Stimulated activated CD4-positive, alpha-beta T cell treated with anti-CD3 and anti-CD28 coated beads, Interleukin-15, amount 100 ng/mL, for 48 hours (primary cell): ENCODE data around the gene FOXK1.
A peak's percentile ranks its signal among the peaks of the same experiment; 100 is the strongest.
"Not testable (repeated sequence)": the region's sequence is repeated elsewhere in the genome, so short reads cannot be mapped to it uniquely, and the experiment has no call there.

Source experiments
- DNase-seq, 2 donors: peaks; one replicate each; pipeline ENCODE4 v3.0.0-alpha.2; 2020; ENCODE audit warnings: low read depth in 2 of 2

Gene FOXK1

DNA sequence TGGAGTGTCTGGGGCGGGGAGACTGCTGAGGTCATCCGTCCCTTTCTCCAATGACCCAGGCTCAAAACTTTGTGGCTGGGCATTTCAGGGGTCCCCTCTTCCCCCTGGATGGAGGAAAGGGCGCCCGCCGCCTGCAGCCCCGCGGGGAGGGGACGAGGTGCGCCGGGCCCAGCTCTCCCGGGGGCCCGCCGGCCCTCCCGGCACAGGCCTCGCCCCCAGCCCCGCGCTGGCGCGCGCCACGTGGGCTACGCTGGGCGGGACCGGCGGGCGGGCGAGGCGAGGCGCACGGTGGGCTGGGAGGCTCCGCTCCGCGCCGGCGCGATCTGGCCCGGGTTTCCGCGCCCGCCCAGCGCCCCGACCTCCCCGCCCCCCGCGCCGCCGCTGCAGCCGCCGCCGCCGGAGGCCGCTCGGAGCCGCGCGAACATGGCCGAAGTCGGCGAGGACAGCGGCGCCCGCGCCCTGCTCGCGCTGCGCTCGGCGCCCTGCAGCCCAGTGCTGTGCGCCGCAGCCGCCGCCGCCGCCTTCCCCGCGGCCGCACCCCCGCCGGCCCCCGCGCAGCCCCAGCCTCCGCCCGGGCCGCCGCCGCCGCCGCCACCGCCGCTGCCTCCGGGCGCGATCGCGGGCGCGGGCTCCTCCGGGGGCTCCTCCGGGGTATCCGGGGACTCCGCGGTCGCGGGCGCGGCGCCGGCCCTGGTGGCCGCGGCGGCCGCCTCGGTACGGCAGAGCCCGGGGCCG lies at the start of gene FOXK1:
Gene FOXK1 (plus strand): TSS at position 410 of the 735 bp plus-strand sequence. CDS start 14 bp downstream, at position 424.
- DNase-seq: peak; percentile 53 to 71

DNA sequence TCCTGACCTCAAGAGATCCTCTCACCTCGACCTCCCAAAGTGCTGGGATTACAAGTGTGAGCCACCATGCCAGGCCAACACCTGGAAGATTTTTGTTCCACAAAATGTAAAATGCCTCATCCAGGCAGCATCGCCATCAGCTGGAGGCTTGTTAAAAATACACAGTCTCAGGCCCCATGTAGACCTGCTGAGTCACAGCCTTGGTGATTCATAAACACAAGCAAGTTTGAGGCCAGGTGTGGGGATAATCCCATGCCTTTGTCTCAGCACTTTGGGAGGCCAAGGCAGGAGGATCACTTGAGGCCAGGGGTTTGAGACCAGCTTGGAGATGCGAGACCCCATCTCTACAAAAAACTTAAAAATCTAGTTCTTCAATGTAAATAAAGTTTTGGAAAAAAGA lies 49.1 kb upstream of the FOXK1 start:
- no peak for DNase-seq

DNA sequence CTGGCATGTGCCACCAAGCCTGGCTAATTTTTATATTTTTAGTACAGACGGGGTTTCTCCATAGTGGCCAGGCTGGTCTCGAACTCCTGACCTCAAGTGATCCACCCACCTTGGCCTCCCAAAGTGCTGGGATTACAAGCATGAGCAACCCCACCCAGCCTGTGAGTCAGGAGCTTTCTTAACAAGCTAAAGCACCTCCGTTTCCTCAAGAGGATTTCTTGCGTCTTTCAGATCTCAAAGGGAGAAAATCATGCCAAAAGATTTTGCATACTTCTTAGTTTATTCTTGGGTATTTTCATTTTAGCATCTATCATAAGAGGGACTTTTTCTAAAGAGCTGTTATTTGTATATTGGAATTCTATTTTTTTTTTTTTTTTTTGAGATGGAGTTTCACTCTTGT lies 47.9 kb upstream of the FOXK1 start:
- DNase-seq: no peak

DNA sequence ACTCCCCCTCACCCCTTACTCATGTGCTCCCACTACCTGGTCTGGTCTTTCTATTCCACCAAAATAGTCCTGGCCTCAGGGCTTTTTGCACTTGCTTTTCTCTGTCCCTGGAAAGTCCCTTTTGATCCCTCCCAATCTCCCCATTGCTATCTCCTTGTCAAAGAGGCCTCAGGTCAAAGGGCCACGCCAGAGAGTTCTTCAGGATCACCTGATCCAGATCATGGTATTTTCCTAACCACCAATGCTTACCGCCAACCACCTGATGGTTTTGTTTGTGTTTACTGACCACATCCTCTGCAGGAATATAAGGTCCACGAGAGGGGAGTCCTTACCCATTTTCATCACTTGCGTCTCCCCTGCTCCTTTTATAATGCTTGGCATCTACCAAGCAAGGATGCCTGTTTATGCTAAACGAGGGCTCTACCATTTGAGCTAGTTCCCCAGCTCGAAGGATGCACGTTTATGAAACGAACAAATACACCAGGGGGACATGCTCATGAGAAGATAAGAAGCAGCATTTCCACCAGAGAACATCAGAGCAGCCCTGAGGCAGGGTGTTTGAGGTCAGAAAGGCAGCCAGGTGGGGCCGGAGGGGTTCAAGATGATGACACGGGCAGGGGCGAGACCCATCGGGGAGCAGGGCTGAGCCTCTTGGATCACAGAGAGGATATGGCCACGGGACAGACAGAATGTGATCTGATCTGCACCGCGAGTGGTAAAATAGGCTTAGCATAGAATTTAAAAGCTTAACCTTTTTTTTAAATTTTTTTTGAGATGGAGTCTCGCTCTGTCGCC lies 43.1 kb upstream of the FOXK1 start:
- no peak for DNase-seq

DNA sequence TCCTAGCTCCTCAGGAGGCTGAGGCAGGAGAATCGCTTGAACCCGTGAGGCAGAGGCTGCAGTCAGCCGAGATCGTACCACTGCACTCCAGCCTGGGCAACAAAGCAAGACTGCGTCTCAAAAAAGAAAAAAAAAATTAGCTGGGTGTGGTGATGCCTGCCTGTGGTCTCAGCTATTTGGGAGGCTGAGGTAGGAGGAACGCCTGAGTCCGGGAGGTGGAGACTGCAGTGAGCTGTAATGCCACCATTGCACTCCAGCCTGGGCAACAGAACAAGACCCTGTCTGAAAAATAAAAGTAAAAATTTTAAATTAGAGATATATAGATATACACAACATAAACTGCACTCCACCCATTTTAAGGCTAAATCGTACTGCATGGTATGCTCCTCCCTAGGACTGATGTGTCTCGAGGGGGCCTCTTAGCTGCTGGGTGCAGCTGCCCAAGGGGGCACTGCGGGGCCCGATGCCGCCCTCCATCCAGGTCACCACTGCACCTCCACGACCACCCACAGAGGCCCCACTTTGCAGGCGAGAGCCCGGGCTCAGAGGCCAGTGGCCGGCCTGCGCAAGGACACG lies 40.9 kb upstream of the FOXK1 start:
- no peak for DNase-seq

DNA sequence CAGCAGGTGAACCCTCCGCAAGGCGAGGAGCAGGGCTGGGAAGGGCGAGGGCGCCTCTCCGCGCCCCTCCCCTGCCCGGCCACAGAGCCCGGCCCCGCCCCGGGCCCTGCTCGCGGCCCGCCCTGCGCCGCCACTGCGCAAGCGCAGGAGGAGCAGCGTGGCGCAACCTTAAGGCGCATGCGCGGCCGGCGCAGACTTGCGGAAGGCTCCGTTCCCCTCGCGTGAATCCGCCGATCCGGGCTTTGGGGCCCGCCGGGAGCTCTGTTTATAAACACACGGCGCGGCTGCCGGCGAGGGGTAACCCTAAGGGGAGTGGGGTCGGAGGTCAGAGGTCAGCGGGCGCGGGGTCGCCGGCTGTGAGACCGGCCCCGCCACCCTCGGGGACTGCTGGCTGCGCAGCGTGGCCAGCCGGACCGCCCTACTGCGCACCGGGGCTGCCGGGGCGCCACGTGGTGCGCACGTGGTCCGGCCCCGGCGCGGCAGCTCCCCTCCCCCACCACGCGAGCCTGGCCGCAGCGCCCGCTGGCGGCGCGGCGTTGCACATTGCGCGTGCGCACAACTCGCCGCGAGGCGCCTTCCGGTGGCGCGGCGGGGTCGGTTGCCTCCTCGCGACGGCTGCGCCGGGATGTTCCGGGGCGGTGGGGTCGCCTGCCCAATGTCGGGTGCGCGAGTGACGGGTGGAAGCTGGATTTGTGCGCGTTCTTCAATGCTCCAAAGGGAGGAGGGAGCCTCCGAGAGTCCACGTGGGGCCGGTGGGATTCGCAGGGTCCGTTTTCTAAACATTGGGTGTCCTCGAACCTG lies 40.2 kb upstream of the FOXK1 start:
- DNase-seq: peak; percentile 89 to 92

DNA sequence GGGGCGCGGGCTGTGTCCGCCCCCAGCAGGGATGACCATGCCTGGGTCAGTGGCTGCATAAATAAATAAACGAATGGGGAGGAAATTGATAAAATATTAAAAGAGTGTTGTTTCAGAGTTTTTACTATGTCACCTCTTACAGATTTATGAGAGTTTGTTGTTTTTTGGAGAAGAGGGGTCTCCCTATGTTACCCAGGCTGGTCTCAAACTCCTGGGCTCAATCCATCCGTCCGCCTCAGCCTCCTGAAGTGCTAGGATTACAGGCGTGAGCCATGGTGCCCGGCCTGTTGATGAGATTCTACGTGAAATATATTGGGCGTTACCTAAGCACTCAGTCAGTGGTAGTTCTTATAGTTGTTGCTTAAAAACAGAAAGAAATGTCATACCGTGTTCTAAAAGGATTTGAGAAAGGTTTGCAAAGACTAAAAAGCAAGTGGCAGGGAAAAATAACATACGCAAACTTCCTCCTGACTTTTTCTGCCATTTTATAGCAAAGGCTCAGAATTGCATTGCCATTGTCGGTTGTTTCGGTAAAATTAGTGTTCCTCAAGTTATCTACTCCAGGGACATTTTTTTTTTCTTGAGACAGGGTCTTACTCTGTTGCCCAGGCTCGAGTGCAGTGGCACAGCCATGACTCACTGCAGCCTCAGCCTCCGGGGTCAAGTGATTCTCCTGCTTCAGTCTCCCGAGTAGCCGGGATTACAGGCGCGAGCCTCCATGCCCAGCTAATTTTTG lies 39.5 kb upstream of the FOXK1 start:
- no peak for DNase-seq

DNA sequence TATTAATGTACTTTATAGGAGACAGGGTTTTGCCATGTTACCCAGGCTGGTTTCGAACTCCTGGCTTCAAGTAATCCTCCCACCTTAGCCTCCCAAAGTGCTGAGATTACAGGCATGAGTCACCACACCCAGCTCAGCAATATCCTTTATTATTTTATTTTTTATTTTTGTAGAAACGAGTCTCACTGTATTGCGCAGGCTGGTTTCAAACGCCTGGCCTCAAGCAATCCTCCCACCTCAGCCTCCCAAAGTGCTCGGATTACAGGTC lies 39.0 kb upstream of the FOXK1 start:
- not testable (repeated sequence) for DNase-seq

DNA sequence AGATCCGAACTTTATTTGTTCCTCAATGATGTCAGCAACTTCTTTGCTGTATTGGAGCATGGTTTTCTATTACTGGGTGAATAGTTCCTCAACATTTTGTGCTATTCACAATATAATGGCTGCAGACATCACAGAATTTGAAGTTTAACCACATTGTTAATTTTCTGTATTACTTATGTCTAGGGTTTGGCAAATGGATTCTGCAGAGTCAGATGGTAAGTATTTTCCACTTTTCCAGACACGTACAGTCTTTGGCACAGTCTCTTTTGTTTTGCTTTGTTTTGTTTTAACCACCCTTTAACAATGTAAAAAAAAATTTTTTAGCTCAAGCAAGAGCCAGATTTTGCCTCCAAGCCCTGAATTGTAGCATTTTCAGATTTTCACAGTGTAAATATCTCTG lies 36.8 kb upstream of the FOXK1 start:
- DNase-seq: no peak

DNA sequence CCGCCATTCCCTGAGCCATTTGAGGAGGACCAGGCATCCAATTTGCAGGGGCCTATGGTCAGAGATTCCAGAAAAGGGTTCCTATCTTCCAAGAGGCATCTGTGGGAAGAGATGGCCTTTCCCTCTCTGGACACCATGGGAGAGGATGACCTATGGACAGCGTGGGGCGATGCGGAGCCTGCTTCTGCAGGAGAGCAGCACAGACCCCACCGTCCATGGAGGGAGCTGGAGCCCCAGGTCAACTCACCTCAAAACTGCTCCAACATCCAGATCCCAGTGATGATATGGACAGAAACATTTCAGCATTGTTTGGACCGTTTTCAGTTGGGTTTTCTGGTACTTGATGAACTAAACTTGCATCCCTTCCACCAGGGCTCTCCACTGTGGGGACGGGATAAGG lies 34.0 kb upstream of the FOXK1 start:
- DNase-seq: no peak

DNA sequence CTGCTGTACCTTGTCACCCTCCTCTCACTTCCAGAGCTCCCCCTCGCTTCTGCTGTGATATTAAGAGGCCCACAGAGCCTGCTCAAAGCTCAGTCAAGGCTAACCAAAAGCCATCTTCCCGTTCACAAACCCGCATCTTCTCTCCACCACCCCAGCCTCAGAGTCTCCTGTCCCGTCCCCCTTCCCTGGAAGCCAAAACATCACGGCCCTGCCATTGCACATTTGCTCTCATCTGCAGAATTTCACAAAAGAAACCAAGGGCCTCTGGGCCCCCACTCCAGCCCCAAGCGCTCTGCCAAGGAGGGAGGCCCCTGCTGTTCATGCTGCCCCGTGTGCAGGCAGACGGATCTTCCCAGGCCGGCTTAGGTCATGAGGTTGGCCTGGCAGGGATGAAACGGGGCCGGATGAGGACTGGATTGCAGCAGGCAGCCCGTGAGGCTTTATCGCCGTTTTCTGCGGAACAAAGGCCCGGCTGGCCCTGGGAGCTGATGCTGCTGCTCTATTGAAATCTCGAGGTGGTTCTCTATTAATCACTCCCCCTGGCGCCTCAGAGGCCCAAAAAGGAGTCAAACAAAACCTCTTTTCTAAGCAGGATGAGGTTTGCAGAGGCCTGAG lies 31.6 kb upstream of the FOXK1 start:
- DNase-seq: no peak

DNA sequence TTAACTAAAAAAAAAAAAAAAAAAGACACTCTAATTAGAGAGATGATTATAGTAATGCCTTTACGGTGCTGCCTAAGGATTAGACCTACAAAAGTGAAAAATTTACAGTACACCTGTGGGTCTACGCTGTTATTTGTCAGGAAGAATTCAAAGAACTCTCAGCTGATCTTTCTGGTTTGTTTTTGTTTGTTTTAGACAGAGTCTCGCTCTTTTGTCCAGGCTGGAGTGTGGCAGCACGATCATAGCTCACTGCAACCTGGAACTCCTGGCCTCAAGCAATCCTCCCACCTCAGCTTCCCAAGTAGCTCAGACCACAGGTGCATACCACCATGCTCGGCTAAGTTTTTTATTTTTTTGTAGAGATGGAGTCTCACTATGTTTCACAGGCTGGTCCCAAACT lies 28.3 kb upstream of the FOXK1 start:
- DNase-seq: no peak

DNA sequence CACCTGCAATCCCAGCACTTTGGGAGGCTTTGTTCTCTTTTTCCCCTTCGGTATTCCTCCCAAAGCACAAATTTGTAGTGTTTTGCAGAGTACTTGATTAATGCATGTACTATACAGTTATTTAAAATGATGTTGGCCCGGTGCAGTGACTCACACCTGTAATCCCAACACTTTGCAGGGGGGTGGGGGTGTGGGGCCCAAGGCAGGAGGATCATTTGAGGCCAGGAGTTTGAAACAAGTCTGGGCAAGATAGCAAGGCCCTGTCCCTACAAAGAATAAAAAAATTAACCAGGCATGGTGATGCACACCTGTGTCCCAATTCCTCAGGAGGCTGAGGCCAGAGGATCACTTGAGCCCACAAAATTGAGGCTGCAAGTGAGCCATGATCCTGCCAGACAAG lies 26.8 kb upstream of the FOXK1 start:
- no peak for DNase-seq

DNA sequence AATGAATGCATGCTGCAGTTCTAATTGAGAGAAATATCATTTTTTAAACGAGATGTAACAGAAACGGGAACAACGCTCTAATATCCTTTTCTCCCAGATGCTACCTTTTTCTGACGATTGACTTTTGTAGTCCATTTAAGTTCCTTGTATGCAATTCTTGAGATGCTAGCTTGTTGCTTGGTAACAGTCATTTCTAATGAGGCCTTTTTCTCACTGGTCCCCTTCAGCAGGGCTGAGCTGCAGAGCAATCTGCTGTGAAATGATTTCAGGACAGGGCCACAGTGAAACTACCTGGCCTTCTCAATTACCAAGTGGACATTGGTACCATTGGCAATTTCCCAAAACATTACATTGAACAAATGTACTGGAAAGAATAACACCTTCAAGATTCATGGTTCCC lies 26.2 kb upstream of the FOXK1 start:
- no peak for DNase-seq

DNA sequence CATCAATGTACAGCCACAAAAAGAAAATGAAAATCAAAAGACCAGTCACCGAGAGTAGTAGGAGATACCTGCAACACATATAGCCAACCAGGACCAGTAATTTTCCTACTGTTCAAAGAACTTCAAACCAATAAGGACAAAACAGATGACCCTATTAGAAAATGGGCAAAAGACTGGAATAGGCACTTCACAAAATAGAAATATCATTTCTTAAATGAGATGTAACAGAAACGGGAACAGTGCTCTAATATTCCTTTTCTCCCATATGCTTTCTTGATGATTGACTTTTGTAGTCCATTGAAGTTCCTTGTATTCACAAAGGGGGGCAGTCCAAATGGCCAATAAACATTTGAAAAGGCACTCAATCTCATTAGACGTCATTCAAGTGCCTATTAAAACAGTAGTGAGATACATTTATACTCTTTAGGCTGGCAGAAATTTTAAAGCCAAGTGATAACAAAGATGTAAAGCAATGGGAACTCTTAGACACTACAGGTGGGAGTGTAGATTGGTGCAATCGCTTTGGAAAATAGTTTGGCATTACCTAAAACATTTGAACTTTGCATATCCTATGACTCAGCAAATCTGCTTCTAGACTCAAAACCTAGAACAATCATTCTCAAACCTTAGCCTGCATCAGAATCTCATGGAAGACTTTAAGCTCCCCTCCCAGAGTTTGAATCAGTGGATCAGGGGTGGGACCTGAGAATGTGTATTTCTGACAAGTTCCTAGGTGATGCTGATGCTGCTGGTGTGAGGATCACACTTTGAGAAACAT lies 24.3 kb upstream of the FOXK1 start:
- no peak for DNase-seq

DNA sequence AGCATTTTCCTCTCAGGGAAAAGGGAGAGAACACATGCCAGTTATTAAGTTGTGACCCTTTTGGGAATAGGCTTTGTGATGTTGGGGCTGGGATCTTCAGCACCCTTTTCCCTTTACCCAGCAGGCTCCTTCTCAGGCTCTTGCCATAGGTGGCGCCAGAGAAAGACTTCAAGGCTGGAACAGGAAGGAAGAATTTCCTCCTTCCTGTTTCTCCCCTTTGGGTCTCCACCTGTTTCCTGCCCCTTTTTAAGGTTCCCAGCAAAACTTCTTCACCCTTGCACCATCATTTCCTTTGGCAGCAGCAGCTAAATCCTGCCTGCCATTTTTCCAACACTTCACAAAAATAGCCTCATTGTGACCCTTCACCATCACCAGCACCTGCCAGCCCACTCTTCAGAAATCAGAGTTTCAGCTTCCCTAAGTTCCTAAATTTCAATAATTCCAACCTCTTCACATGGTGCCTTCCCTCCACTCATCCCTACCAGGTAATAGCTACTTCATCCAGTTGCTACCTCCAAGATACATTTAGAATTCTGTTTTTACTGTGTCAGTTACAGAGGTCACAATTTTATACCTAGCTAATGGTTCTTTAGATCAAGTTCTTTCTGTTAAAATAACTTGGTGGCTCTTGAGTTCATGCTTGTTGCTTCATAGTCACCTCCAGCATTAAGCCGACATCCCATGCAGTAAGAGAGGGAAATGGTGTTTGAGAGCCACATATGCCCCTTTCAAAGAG lies 22.4 kb upstream of the FOXK1 start:
- DNase-seq: no peak

DNA sequence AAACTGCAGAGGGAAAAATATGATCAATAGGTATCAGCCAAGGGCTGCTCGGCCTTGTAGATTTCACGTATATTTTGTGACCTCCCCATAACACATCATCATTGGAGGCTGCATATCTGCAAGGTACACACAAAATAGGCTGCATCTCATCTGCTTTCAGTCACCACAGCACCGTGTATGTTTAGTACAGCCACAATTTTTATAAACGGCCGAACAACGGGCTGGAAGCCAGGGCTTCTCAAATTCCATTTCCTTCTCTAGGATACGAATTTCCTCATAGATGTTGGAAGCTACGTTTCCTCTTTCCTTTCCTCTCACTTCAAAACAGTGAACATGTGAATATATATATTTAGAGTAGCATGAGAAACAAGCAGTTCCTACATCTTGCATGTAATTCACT lies 20.2 kb upstream of the FOXK1 start:
- DNase-seq: no peak

DNA sequence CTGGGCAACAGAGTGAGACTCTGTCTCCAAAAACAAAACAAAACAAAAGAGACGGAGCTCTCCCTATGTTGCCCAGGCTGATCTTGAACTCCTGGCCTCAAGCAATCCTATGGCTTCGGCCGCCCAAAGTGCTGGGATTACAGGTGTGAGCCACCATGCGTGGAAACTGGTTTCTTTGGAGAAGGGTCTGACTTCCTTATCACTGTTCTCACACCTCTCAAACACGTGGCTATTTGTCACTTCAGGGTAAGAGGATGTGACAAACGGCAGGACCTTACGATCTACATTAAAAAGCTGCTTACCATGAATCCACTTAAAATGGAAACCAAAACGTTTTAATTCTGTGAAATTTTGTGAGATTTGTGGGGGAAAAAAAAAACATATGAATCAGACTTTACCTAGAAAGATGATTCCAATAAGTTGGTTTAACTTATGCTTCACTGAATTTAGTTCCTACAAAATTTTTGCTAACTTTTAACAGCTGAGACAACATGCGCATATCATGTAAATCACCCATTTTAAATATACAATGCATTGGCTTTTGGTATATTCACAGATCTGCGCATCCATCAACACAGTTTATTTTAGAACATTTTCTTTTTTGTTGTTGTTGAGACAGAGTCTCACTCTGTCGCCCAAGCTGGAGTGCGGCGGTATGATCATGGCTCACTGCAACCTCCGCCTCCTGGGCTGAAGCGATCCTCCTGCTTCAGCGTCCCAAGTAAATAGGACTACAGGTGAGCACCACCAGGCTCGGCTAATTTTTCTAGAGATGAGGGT lies 18.7 kb upstream of the FOXK1 start:
- DNase-seq: no peak

DNA sequence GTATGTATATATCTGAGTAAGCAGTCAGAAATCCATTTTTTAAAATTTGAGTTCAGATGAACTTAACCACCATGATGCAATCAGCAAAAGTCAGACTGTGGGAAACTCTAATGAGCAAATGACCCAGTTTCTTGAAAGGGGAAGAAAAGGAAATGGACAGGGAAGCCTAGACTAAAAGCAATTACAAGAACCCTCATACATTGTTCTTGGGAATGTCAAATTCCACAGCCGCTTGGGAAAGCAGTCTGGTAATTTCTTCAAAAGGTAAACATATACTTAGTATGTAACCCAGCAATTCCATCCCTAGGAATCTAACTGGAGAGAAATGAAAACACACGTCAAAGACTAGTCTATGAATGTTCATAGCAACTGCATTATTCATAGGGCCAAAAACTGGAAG lies 16.4 kb upstream of the FOXK1 start:
- DNase-seq: no peak
